Hypothalamus (tissue), 51 donors: ENCODE measurements around the gene MIB1.

ENCODE experiments used
- DNase-seq, 51 donors: peaks; one replicate each; lab custom pipeline; 2025; lab: John Stamatoyannopoulos, UW

The MIB1 gene

DNA sequence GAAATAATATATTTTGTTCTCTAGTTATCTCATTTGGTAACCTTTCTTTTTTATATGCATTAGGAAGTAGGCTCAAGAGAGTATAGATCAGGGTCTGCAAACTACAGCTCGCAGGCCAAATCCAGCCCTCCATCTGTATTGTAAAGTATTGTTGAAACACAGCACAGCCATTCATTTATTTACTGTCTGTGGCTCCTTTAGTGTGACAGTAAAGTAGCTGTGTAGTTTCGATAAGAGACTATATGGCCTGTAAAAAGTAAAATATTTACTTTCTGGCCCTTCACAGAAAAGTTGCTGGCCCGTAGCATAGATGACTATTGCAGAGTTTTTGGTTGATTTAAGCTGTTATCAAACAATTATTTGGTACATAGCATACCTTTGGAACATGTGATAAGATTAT, 67.6 kb downstream of the MIB1 start:
- no peak for DNase-seq

GRCh38 chr18:21809725-21810124, 69.1 kb downstream of the MIB1 start:
- no peak for DNase-seq

- no peak for DNase-seq
Measured at GRCh38 chr18:21815101-21815500, 74.5 kb downstream of the MIB1 start.

DNA sequence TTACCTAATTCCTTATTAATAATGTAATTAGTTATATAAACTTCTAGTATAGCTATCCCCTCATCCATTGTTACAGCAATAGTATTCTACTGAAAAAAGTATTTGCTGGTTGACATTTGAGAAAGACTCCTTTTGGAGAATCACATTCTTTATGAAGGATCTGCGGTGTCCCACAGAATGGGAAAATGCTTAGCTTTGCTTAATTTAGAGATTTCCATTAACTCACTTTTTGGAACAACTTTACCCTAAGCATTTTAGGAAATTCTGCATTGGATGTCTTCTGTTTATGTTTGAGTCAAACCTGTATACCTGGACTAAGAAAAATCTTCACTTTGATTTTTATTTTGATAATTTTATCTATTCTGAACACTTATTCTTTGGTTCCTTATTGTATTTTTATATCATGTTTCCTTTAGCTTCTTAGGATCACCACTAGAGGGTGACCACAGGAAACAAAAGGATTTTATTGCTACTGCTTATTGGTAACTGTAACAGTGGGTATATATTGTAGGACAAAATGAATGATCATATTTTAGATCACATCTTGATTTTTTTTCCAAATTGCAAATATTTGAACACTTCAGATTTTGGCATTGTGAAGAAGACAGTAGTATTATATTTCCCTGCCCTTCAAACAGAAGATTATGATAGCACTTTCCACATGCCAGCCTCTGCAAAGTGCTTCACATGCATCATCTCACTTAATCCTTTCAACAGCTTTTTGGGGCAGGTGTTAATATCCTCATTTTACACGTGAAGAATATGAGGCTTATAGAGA, 79.6 kb downstream of the MIB1 start:
- DNase-seq: no peak

GRCh38 chr18:21820811-21821143, 80.2 kb downstream of the MIB1 start:
- no peak for DNase-seq

DNA sequence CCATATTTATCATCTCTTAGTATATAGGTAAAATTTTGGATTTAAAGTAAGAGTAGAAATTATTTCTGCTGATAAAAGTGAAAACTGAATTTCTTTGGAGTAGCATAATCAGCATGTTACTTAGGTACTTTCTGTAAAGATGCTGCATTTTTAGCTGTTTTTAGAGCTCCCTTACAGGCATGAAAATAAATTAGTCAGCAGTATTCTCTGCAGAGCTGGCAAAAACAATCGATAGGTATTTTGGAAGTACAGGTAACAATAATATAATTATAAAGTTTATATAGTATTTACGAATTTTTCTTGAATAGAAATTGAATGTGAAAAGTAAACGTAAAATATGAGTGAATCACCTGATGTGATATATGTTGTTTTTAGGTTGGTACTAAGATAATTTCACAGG, 83.3 kb downstream of the MIB1 start:
- no peak for DNase-seq

- DNase-seq: no peak
Measured at GRCh38 chr18:21826196-21826595, 85.6 kb downstream of the MIB1 start.

DNA sequence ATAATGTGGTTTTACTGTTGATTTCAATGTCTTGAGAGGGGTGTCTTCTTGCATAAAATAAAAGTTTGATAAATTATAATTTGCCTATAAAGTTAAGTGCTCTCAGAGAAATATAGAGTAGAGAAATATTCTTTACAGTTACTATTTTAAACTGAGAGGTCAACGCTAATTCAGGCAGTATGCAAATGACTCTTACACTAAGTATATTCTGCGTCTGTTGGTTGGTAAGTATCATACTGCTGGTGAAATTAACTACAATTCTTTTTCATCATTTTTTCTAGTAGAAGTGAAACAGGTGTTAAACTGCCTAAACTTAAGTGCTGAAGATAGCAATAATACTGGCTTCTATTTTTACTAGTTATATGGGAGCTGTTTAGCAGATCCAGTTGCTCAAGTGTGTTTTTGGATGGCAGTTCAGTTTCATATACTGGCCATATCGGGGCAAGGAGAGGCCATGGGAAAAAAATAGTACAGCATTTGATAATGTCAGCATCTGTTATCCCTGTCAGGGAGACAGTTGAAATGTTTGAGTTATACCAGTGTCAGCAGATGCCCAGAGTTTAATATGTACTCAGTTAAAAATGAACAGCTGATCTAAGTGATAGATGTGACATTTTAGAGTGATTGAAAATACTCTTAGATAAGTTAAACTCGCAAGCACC, 86.2 kb downstream of the MIB1 start:
- DNase-seq: no peak

DNA sequence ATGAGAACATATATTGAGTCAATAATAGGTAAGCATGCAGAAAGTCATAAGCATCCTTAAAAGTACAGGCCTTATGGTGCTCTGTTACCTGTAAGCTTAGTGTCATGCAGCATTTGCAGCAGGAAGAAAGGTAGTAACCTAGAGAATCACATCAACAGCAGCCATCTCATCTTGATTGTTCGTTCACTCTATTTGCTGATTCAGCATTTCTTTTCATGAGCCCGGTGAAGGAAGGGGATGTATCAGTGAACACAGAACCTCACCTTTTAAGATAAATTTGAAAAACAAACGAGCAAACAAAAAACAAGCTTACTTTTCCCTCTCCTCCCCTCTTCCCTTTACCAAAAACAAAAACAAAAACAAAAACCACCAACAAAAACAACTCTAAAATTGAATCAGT, 89.9 kb downstream of the MIB1 start:
- DNase-seq: no peak

GRCh38 chr18:21831413-21831831, 90.8 kb downstream of the MIB1 start:
- peak in 6 of 51 donors; percentile 3 to 16 (median 6) for DNase-seq

GRCh38 chr18:21833604-21834298, 93.2 kb downstream of the MIB1 start:
- DNase-seq: no peak

- DNase-seq: no peak
Measured at GRCh38 chr18:21834299-21834660, 93.7 kb downstream of the MIB1 start.

GRCh38 chr18:21841570-21841969, 101.0 kb downstream of the MIB1 start:
- no peak for DNase-seq

DNA sequence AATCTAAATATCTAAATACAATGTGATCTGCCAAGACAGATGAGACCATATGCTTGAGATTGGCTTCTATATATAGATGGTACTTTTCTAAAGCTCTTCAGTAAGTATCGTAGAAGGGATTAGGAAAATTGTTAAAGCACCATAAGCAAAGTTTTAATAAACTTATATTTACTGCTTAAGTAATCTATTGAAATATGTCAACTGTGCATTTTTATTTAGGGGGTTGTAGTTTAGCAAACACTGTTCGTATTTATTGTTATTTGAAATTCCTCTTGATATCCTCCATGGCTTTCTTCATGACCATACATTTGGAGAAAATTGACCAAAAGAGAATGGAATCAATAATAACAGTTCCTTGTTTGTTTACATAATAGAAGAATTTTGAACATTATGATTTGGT, 102.7 kb downstream of the MIB1 start:
- DNase-seq: no peak

- DNase-seq: peak in 1 of 51 donors; percentile 14
Measured at GRCh38 chr18:21851327-21851961, 110.9 kb downstream of the MIB1 start.

GRCh38 chr18:21853016-21853415, 112.4 kb downstream of the MIB1 start:
- DNase-seq: no peak

GRCh38 chr18:21853775-21854552, 113.4 kb downstream of the MIB1 start:
- DNase-seq: no peak

- DNase-seq: no peak
Measured at GRCh38 chr18:21855432-21855831, 114.8 kb downstream of the MIB1 start.

- DNase-seq: no peak
Measured at GRCh38 chr18:21857871-21858270, 117.3 kb downstream of the MIB1 start.

DNA sequence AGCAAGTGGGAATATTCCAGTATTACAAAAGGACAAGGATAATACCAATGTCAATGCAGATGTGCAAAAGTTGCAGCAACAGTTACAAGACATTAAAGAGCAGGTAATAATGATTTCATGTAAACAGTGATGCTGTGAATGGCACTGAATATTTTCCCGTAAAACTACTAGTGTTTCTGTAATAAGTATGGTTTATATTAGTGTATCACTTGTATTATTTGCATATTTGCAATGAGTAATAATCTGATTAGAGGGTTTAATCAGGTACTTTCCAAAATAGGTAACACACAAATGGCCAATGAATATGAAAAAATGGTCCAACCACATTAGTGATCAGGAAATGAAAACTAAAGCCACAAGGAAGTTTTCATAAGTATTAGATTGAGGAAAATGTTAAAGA, 118.0 kb downstream of the MIB1 start:
- DNase-seq: no peak

DNA sequence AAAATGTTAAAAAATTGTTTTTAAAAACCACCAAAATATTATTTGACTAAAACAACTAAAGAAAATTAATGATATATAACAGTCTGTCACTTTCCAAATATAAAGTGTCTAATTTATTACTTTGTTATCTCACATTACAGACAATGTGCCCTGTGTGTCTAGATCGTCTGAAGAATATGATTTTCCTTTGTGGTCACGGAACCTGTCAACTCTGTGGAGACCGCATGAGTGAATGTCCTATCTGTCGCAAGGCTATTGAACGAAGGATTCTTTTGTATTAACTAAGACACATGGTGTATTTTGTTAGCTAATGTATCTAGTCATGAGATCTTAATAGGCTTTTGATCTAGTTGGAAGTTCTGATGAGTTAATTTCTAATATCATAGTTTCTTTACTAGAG, 123.8 kb downstream of the MIB1 start:
- no peak for DNase-seq
